ENCODE results near the gene WNT11. TPM values are rescaled to one million over a fixed set of nuclear protein-coding genes. Genes with fewer than 3 reads are reported as not detected.

WNT11 gene
- total RNA-seq, 1 donor from 2014 or later, result 6.9 TPM

DNA sequence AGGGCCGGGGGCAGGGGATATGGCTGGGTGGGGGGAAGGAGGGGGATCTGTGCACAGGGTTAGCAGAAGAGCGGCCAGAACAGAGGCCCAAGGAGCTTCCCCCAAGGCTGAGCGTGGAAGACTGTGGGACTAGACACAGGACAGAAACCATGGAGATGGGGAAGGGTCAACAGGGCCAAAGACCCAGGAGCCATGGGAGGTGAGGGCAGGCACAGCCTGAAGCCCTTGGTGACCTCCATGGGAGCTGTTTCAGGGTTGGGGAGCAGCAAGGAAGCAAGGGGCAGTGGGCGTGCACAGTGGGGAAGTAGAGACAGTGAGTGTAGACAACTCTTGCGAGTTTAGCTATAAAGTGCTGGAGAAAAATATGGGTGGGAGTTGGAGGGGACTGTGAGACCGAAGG, 56.6 kb downstream of the WNT11 start:
- intact Hi-C loops (cut with DNase I), result loop anchor here (5.0 to 10.0 kb wide), 2 partner anchors 252 to 1135 kb away; no protein-coding TSS in a partner anchor
- TF ChIP-seq POLR2A (IDR thresholded peaks at IDR 0.05), result no peak
- TF ChIP-seq POLR2AphosphoS5 (IDR thresholded peaks at IDR 0.05; ENCODE audit: insufficient read depth in 1 of 2, low read depth in 1 of 2), result no peak
- TF ChIP-seq, protein P1, sequence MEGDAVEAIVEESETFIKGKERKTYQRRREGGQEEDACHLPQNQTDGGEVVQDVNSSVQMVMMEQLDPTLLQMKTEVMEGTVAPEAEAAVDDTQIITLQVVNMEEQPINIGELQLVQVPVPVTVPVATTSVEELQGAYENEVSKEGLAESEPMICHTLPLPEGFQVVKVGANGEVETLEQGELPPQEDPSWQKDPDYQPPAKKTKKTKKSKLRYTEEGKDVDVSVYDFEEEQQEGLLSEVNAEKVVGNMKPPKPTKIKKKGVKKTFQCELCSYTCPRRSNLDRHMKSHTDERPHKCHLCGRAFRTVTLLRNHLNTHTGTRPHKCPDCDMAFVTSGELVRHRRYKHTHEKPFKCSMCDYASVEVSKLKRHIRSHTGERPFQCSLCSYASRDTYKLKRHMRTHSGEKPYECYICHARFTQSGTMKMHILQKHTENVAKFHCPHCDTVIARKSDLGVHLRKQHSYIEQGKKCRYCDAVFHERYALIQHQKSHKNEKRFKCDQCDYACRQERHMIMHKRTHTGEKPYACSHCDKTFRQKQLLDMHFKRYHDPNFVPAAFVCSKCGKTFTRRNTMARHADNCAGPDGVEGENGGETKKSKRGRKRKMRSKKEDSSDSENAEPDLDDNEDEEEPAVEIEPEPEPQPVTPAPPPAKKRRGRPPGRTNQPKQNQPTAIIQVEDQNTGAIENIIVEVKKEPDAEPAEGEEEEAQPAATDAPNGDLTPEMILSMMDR (IDR thresholded peaks at IDR 0.05), result no peak
- no peak overlapping the region for H3K4me3 ChIP-seq
- DNase-seq (ENCODE audit: extremely low spot score in 2 of 2), result no peak
- H3K27me3 ChIP-seq, result no peaks in the 10 kb centered on the region
- H3K36me3 ChIP-seq, result no peaks in the 10 kb centered on the region
- peaks cover 4% of the 10 kb centered on the region for H3K4me1 ChIP-seq
- H3K9me3 ChIP-seq, result no peaks in the 10 kb centered on the region
- no peak overlapping the region for H3K27ac ChIP-seq

DNA sequence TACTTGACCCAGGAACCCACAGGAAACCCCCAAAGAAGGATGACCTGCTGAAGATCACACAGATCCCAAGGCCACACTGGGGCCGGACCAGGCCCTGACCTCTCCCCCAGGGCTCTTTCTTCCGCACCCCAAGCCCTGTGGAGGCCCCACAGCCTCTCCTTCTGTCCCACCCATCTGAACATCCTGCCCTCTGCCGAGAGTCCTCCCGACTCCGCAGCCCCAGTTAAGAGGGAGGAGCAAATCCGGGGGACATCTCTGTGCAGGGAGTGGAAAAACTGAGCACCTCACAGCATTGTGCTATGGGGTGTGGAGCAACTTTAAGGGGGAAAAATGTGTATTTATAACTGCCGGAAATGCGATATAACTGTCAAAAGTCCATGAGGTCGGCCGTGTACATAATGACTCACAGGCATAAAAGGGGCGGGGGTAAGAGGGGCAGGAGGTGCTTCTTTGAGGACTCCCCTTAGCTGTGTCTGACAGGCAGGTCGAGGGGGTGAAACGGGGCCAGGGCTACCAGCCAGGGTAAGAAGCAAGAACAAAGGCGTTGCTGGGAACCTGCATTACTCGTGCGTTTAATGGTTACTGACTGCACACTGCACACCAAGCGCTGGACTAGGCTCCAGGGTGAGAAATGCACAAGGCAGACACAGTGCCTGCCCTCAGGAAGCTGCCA, 57.2 kb downstream of the WNT11 start:
- Histone ChIP-seq H3K4me1 (peaks cover 4% of the 10 kb centered on the region), H3K4me3 (no peak overlapping the region), H3K27ac (no peak overlapping the region), H3K27me3 (no peaks in the 10 kb centered on the region), H3K36me3 (no peaks in the 10 kb centered on the region), H3K9me3 (no peaks in the 10 kb centered on the region)
- TF ChIP-seq, protein P1 (IDR thresholded peaks at IDR 0.05), result no peak
- TF ChIP-seq POLR2A (IDR thresholded peaks at IDR 0.05), result no peak
- no peak for TF ChIP-seq POLR2AphosphoS5 (IDR thresholded peaks at IDR 0.05; ENCODE audit: insufficient read depth in 1 of 2, low read depth in 1 of 2)
- DNase-seq (ENCODE audit: extremely low spot score in 2 of 2), result no peak
- intact Hi-C loops (cut with DNase I), result no loop called here

DNA sequence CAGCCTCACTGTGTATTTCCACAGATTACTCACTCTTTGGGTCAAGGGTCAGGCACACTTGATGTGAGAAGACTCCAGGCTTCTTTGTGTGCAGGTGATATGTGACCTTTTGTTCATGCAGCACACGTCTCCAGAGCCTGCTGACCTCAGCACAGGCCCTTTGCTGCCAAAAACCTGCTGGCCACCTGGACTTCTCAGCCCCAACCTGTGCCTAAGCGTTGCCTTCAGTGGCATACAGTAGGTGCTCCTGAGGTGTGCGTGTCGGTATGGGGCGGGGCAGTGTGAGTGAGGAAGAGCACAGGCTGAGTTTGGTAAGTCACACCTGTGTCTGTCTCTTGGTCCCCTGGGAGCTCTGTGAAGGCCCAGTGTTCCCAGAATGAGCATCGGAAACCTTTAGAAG, 58.1 kb downstream of the WNT11 start:
- H3K36me3 ChIP-seq, result peaks cover 0 to 1% of the 10 kb centered on the region in 2 donors
- no peaks in the 10 kb centered on the region for H3K9me3 ChIP-seq
- TF ChIP-seq POLR2AphosphoS5 (IDR thresholded peaks at IDR 0.05; ENCODE audit: insufficient read depth in 1 of 2, low read depth in 1 of 2) (no peak), POLR2A (IDR thresholded peaks at IDR 0.05) (no peak)
- TF ChIP-seq, protein P1 (IDR thresholded peaks at IDR 0.05), result no peak
- no peak overlapping the region for H3K27ac ChIP-seq
- intact Hi-C loops (cut with DNase I), result no loop called here
- no peaks in the 10 kb centered on the region for H3K27me3 ChIP-seq
- no peak for DNase-seq (ENCODE audit: extremely low spot score in 2 of 2)
- H3K4me1 ChIP-seq, result peaks cover 4% of the 10 kb centered on the region
- H3K4me3 ChIP-seq, result no peak overlapping the region

DNA sequence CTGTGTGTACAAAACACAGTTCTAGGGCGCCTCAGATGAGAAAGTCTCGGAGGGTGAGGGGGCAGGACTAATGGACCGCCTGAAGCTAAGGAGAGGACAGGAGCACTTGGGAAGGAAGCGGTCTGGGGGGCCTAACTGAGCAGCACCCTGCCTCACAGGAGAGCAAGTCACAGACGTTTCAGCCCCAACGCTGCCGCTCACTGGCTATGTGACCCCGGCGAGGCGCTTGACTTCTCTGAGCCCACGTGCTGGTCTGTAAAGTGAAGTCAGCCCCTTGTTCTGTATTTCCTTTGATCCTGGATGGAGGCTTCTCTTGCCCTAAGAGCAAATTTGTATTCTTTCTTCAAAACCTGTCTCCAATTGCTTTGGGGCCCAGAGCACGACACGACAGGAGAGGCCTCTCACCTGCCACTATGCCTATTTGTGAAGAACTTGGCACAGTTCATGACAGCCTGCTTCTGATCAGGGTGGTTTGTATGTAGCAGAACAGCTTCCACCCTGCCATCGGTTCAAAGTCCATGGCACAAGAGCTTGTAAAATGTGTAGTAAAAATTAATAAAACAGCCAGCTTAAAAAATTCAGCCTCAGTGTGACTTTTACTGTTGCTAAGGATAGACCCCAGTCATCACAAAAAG, 59.1 kb downstream of the WNT11 start:
- Histone ChIP-seq H3K9me3 (no peaks in the 10 kb centered on the region), H3K27me3 (no peaks in the 10 kb centered on the region), H3K36me3 (peaks cover 0 to 7% of the 10 kb centered on the region in 2 donors), H3K4me3 (no peak overlapping the region), H3K4me1 (peaks cover 4% of the 10 kb centered on the region), H3K27ac (no peak overlapping the region)
- TF ChIP-seq POLR2AphosphoS5 (IDR thresholded peaks at IDR 0.05; ENCODE audit: insufficient read depth in 1 of 2, low read depth in 1 of 2) (no peak), POLR2A (IDR thresholded peaks at IDR 0.05) (no peak)
- TF ChIP-seq, protein P1 (IDR thresholded peaks at IDR 0.05), result no peak
- intact Hi-C loops (cut with DNase I), result no loop called here
- no peak for DNase-seq (ENCODE audit: extremely low spot score in 2 of 2)

DNA sequence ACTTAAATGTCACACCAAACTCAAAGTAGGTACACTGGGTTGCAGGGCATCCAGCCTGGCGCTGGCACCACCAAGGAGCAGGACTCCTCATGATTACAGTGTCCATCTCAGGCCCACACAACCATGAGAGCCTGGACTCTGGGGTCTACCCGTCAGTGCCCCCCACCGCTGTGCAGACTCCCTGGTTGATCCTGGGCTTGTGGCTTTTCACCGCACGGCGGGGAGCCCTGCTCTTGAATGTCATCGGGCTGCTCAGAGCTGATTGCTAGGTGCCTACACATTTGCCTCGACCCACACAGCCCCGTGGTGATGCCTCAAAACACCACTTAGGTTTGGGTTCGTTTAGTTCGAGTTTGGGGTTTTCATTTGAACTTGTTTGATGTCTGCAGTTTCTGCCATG, 63.0 kb downstream of the WNT11 start:
- Histone ChIP-seq H3K9me3 (no peaks in the 10 kb centered on the region), H3K27ac (no peak overlapping the region), H3K4me3 (no peak overlapping the region), H3K4me1 (no peaks in the 10 kb centered on the region), H3K27me3 (no peaks in the 10 kb centered on the region), H3K36me3 (peaks cover 0 to 15% of the 10 kb centered on the region in 2 donors)
- intact Hi-C loops (cut with DNase I), result no loop called here
- DNase-seq (ENCODE audit: extremely low spot score in 2 of 2), result no peak
- TF ChIP-seq POLR2A (IDR thresholded peaks at IDR 0.05) (no peak), POLR2AphosphoS5 (IDR thresholded peaks at IDR 0.05; ENCODE audit: insufficient read depth in 1 of 2, low read depth in 1 of 2) (no peak)
- TF ChIP-seq, protein P1 (IDR thresholded peaks at IDR 0.05), result no peak
